Mononuclear cell (primary cell): ENCODE results near the gene RAB15. TPM values are rescaled to one million over a fixed set of nuclear protein-coding genes. Genes with fewer than 3 reads are reported as not detected.

Experiments
- H3K27me3 ChIP-seq: 2 replicates; pipeline ENCODE4 v1.6.0; 2011; ENCODE audit warnings: low read length, control low read depth; ENCODE audit not compliant: insufficient read depth
- H3K4me1 ChIP-seq: 2 replicates; pipeline ENCODE4 v1.5.1; 2011; ENCODE audit warnings: mild to moderate bottlenecking, low read length, control low read depth; ENCODE audit not compliant: insufficient read depth
- H3K4me3 ChIP-seq: 2 replicates; pipeline ENCODE4 v1.5.1; 2011; ENCODE audit warnings: mild to moderate bottlenecking, low read length, moderate library complexity
- H3K9me3 ChIP-seq: 2 replicates; pipeline ENCODE4 v1.5.1; 2011; ENCODE audit warnings: low read depth, mild to moderate bottlenecking, control low read depth, low read length
- total RNA-seq: library from RNA; depleted of rRNA; stranded (reverse); fragments of >200 nt; gene quantifications from one replicate; pipeline ENCODE4 v1.2.3, GENCODE V29; 2012

The RAB15 gene
- 2.9 TPM for total RNA-seq

DNA sequence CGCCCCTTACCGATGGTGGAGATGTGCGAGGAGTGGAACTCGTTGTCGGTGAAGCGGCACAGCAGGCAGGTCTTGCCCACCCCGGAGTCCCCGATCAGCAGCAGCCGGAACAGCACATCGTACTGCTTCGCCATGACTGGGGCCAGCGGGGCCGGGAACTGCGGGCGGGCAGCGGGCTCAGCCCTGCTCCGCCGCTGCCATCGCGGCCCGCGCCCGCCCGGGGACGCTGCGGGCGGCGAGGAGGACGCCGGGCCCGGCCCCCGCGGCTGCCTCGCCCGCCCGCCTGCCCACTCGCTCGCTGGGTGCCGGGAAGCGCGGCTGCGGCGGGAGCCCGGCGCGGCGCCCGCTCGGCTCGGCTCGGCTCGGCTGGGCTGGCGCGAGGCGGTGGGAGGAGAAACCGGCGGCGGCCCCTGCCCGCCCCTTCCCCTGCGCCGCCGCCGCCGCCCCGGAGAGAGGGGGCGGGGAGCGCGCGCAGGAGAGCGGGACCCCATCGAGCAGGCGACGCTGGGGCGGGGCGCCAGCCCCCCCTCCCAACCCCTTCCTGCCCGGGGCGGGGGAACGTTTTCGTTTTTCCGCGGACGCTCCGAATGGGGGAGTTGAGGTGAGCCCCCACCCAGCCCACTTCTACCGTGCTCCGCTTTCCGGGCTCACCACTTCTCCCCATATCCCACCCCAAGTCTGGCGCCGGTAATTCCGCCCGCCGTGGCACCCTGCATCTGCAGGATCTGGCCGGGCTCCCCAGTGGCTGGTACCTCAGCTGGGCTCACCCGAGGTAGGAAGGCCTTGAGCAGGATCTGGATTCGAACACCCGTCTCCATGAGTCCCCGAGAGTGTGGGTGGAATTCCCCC, at the start of gene RAB15:
Gene RAB15, minus strand, starts transcription at position 394 of the 849 bp plus-strand sequence. Its CDS starts 260 bp downstream, at position 134.
- Histone ChIP-seq H3K27me3 (peaks cover 23% of the 10 kb centered on the region), H3K4me3 (peak within 1 kb of the TSS; percentile 40), H3K4me1 (peaks cover 14% of the 10 kb centered on the region), H3K9me3 (no peaks in the 10 kb centered on the region)

DNA sequence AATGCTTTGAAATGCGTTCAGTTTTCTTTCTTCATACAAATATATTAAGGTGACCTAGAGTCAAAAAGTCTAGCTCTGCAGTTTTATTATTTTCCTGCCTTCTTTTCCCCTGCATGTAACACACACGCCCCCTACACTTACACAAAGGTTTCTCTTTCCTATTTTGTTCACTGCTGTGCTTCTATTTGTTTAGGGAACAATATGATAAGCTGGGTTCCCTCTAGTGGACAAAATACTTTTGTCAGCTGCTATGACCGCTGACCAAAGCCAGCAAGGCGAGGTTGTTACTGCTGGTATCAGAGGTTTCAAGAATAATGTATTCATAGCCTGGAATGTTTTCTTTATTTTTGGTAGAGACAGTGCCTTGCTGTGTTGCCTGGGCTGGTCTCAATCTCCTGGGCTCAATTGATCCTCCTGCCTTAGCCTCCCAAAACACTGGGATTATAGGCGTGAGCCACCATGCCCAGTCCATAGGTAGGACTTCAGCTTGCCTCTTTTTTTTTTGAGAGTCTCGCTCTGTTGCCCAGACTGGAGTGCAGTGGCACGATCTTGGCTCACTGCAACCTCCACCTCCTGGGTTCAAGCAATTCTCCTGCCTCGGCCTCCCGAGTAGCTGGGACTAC, 47.9 kb upstream of the RAB15 start:
- no peaks in the 10 kb centered on the region for H3K9me3 ChIP-seq
- no peak overlapping the region for H3K4me3 ChIP-seq
- H3K4me1 ChIP-seq = no peaks in the 10 kb centered on the region
- no peaks in the 10 kb centered on the region for H3K27me3 ChIP-seq

DNA sequence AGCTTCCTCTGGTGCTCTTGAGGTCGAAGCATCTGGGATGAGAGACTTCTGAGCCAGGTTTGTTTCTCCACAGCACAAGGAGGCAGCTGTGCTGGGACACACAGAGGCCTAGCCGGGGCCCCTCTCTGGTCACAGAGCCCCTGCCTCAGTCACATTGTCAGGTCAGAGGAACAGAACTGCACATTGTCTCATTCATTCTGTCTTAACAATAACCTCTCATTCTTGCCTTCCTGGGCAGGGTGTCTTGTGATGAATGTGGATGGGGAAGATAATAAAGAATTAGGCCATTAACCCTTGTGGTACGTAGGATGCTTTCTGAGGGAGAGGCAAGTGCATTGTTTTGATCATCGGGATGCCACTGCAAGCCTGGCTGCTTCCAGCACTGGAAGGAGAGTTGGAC, 44.3 kb upstream of the RAB15 start:
- Histone ChIP-seq H3K4me3 (no peak overlapping the region), H3K9me3 (no peaks in the 10 kb centered on the region), H3K27me3 (no peaks in the 10 kb centered on the region), H3K4me1 (peaks cover 12% of the 10 kb centered on the region)

DNA sequence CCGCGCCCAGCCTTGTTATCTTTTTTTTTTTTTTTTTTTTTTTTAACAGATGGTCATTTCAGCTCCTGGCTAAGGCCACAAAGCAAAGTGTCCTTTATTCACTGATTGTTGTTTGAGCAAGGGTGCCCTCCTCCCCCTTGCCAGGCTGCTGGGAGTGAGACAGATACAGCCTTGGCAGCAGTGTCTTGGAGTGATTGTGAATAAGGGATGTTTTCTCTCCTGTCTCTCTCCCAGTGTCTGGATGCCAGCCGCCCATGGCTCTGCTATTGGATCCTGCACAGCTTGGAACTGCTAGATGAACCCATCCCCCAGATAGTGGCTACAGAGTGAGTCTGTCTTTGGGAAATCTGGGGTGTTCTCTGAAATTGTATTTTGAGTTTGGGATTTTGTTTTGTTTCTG, 43.3 kb upstream of the RAB15 start:
- Histone ChIP-seq H3K4me3 (no peak overlapping the region), H3K27me3 (no peaks in the 10 kb centered on the region), H3K4me1 (peaks cover 12% of the 10 kb centered on the region), H3K9me3 (no peaks in the 10 kb centered on the region)

DNA sequence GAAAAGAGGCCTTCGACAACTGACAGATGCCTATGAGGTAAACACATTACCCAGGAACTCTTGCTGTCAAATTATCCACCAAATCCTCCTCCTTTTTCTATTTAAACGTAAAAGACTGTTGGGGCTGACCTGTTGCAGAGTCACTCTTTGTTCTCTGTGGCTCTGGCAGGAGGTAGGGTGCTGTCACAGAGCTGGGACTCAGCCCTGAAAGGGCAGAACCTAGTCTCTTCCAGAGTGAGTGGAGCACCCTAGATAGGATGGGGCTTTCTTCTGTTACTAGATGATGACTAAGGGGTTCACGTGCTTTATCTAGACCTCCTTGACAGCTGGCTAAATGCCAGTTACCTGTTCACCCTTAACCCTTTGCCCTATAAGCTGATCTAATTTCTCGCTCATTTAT, 40.2 kb upstream of the RAB15 start:
- Histone ChIP-seq H3K9me3 (no peaks in the 10 kb centered on the region), H3K4me1 (peaks cover 12% of the 10 kb centered on the region), H3K4me3 (no peak overlapping the region), H3K27me3 (no peaks in the 10 kb centered on the region)

DNA sequence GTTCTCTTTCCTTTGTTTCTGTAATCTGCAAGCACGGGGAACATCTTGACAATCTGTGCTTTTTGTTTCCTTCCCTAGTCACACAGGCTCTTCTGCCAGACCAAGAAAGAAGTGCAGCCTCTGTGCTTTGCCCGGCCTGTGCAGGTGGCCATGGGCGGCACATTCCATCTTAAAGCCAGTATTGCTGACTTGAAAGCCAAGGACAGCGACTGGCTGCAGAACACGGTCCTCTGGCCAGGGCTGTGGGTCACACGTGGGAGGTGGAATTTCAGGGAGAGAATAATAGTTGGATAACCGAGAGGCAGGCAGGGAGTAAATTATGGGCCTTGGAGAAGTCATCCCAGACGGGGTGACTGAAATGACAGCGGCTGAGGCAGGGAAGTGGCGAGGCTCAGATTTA, 39.4 kb upstream of the RAB15 start:
- Histone ChIP-seq H3K9me3 (no peaks in the 10 kb centered on the region), H3K4me3 (no peak overlapping the region), H3K27me3 (no peaks in the 10 kb centered on the region), H3K4me1 (peaks cover 12% of the 10 kb centered on the region)

DNA sequence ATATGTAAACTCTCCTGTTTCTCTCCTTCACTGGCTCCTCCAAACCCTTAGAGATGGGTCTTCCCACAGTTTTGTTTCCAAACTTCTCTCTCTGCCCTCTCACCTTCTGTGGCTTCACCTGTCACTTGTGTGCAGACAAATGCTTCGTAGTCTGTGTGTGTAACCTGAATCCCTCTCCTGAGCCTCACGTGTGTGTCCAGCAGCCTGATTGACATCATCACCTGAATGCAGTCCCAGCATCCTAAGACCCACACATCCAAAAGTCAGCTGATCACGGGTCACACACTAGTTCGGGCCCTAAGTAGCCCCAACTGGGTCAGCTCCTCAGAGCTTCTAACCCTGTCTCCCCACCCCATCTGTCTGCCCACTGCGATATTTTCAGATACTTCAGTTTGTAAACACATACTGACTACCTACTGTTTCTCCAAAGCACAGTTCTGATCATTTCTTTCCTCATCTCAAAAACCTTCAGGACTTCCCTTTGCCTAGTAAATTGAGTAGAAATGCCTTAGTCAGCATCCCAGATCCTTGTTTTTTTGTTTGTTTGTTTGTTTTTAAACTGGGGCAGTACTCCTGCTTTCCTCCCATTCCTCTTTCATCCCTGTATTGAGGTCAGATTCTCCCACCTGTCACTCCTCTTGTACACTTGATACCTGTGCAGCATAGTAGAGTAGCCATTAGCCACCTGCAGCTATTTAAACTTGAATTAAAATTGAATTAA, 38.2 kb upstream of the RAB15 start:
- H3K4me1 ChIP-seq = peaks cover 12% of the 10 kb centered on the region
- H3K9me3 ChIP-seq = no peaks in the 10 kb centered on the region
- no peaks in the 10 kb centered on the region for H3K27me3 ChIP-seq
- no peak overlapping the region for H3K4me3 ChIP-seq

DNA sequence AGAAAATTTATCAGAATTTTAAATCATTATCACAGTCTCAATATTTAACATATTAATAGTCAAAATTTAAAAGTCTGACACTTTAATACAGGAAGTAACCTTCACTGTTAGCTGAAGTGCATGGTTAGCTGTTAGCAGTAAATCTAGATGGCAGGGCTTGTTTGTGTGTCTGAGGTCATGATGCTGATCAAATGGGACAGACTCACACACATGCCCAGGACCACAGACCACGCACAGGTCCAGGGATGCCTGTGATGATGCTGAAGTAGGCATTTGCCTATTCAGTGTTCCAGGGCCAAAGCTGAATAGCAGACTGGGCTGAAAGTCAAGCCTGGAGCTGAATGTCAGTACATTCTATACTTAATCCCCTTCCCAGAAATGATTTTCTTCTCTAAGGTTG, 35.1 kb upstream of the RAB15 start:
- Histone ChIP-seq H3K27me3 (no peaks in the 10 kb centered on the region), H3K4me1 (peaks cover 5% of the 10 kb centered on the region), H3K4me3 (no peak overlapping the region), H3K9me3 (no peaks in the 10 kb centered on the region)

DNA sequence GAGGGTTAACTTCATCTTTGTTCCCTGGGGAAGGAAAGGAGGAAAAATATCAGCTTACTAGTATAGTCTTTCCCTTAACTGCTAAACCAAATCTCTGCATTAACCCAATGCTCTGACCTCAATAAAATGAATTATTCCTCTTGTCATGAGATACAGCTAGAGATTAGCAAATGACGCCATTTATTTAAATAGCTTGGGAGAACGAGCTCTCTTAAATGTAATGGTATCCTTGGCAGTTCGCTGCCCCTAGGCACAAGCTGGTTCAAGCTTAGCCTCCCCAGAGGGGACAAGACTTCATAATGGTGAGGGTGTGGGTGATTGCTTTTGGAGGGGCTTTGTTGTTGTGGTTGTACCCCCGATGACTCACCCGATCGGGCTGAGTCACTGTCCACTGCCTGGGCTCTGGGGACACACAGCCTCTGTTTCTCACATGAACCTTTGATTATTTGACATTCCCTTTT, 34.2 kb upstream of the RAB15 start:
- Histone ChIP-seq H3K4me3 (no peak overlapping the region), H3K9me3 (no peaks in the 10 kb centered on the region)

DNA sequence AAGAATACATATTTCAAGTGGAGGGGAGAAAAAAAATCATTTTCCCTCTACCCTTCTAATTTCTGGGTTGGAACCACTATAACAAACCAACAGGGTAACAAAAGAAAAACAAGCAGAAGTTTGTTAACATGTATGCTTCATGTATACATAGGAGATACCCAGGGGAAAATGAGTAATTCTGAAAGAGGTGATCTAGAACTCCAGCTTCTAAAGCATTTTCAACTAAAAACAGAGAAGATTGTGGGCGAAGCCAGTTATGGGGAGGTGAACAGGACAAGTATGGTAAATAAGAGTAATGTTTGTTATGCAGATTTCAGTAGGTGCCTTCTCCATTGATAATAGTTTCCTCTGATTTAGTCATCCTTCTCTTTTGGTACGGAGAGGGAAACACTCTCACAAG, 31.3 kb upstream of the RAB15 start:
- Histone ChIP-seq H3K4me1 (peaks cover 9% of the 10 kb centered on the region), H3K27me3 (no peaks in the 10 kb centered on the region), H3K4me3 (no peak overlapping the region), H3K9me3 (no peaks in the 10 kb centered on the region)

More for the DNA sequence above, 34.2 kb upstream of the RAB15 start:
- no peaks in the 10 kb centered on the region for H3K27me3 ChIP-seq
- H3K4me1 ChIP-seq = peaks cover 5% of the 10 kb centered on the region

DNA sequence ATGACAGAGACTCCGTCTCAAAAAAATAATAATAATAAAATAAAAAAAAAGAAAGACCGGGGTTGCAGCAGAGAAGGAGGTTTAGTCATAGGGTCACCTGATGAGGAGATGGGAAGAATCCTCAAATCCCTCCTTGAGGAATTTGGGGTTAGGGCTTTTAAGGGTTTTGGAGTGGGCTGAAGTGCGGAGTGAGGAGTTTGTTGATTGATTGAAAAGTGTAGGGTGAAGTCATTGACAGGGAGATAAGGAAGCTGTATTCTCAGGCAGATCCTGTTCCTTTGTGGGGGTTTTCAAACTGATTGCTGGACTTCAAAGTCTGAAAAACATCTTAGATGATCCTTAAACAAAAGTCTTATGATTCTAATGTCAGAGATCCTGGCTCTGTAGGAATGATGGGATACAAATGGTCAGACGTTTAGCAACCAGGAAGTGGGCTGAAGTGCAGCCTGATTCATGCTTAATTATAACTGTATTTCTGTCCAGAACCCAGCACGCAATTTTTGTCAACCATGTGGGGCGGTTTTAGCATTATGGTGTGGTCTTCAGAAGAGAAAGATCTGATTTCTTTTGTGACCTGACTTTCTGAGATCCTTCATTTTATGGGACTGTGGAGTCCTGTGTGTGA, 30.6 kb upstream of the RAB15 start:
- H3K4me1 ChIP-seq = peaks cover 11% of the 10 kb centered on the region
- H3K9me3 ChIP-seq = no peaks in the 10 kb centered on the region
- no peaks in the 10 kb centered on the region for H3K27me3 ChIP-seq
- H3K4me3 ChIP-seq = no peak overlapping the region

DNA sequence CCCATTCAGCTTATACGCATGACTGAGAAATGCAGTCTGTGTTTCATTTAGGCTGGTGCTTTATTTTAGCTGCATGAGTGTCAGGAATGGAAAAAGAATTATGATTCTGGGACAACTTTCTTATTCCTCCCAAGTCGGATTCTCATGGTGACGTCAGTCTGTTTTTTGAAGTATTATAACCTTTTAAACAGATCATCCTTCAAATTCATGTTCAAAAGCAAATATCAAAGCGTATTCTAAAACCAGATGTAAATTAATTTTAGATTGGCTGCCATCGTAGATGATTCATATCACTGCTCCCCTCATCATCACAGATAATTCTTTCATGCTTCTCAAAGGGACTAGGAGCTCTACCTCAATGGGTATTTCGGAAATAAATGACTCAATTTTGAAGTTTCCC, 29.6 kb upstream of the RAB15 start:
- H3K4me1 ChIP-seq = peaks cover 11% of the 10 kb centered on the region
- H3K4me3 ChIP-seq = no peak overlapping the region
- H3K9me3 ChIP-seq = no peaks in the 10 kb centered on the region
- H3K27me3 ChIP-seq = no peaks in the 10 kb centered on the region

DNA sequence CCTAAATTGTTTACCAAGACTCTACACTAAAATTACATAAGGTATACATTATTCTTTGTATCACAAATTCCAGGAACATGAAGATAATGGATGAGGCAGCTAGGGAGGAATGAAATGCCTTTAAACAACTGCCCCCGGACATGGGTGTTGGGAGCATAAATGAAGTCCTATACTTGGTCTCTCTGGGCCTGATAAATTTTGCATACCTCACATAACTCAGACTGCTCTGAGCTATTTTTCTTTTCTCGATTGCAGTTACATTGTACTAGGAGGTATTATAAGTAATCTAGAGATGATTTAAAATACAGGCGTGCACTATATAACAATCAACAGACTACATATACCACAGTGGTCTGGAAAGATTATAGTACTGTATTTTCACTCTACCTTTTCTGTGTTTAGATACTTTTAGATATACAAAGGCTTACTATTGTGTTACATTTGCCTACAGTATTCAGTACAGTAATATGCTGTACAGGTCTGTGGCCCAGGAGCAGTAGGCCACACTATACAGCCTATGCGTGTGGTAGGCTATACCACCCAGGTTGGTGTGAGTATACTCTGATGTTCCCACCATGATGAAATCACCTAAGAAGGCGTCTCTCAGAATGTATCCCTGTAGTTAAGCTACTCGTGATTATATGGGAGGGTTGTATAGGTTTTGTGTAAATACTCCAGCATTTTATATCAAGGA, 28.9 kb upstream of the RAB15 start:
- H3K4me1 ChIP-seq = peaks cover 14% of the 10 kb centered on the region
- H3K4me3 ChIP-seq = no peak overlapping the region
- H3K9me3 ChIP-seq = no peaks in the 10 kb centered on the region
- H3K27me3 ChIP-seq = no peaks in the 10 kb centered on the region

DNA sequence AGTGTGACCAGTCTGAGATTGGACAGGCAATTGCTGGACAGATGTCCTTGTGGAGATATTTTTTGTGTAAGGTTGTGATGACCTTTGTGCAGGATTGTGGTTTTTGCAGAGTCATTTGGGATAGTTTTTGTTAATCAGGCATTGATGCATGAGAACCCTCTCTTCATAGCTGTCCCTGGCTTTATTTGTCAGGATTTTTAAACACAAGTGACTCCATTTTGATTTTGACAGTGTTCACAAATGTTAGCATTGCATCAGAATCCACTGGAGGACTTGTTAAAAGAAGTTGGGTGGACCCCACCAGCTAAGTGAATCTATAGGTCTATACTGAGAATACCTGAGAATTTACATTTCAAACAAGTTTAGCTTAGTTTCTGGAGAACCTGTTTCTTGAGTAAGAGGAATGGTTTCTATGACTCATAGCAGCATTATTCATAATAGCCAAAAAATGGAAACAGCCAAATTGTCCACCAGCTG, 26.4 kb upstream of the RAB15 start:
- peaks cover 32% of the 10 kb centered on the region for H3K4me1 ChIP-seq
- H3K4me3 ChIP-seq = no peak overlapping the region
- no peaks in the 10 kb centered on the region for H3K9me3 ChIP-seq
- H3K27me3 ChIP-seq = no peaks in the 10 kb centered on the region
